ENCODE measurements around the gene CHRM5.

CHRM5 gene

GRCh38 chr15:34019369-34019990, 51.2 kb downstream of the CHRM5 start:
- no peaks in the 10 kb centered on the region for H4K20me1 ChIP-seq (ENCODE audit: insufficient read depth)
- no peaks in the 10 kb centered on the region for H3K27me3 ChIP-seq (ENCODE audit: insufficient read depth, low read depth)
- TF ChIP-seq CTCF (conservative IDR thresholded peaks at IDR 0.05; ENCODE audit: low read depth, low read length): no peak
- H3K36me3 ChIP-seq (ENCODE audit: insufficient read depth): no peaks in the 10 kb centered on the region
- H3K79me2 ChIP-seq (ENCODE audit: insufficient read depth, low read depth): no peaks in the 10 kb centered on the region
- no peak overlapping the region for H3K4me2 ChIP-seq
- no peak overlapping the region for H3K27ac ChIP-seq
- no peak overlapping the region for H3K4me3 ChIP-seq (IDR thresholded peaks at IDR 0.05; ENCODE audit: insufficient read depth, low read depth, low read length)
- no peak overlapping the region for H3K9ac ChIP-seq
- no peaks in the 10 kb centered on the region for H3K4me1 ChIP-seq (ENCODE audit: low read depth, poor library complexity, severe bottlenecking)
- H2AFZ ChIP-seq (ENCODE audit: low read depth): no peak overlapping the region

- Histone ChIP-seq H3K79me2 (ENCODE audit: insufficient read depth, low read depth) (no peaks in the 10 kb centered on the region), H3K9ac (no peak overlapping the region), H4K20me1 (ENCODE audit: insufficient read depth) (no peaks in the 10 kb centered on the region), H3K4me1 (ENCODE audit: low read depth, poor library complexity, severe bottlenecking) (no peaks in the 10 kb centered on the region), H3K4me2 (no peak overlapping the region), H2AFZ (ENCODE audit: low read depth) (no peak overlapping the region), H3K27me3 (ENCODE audit: insufficient read depth, low read depth) (no peaks in the 10 kb centered on the region), H3K27ac (no peak overlapping the region), H3K36me3 (ENCODE audit: insufficient read depth) (no peaks in the 10 kb centered on the region), H3K4me3 (IDR thresholded peaks at IDR 0.05; ENCODE audit: insufficient read depth, low read depth, low read length) (no peak overlapping the region)
- TF ChIP-seq CTCF (conservative IDR thresholded peaks at IDR 0.05; ENCODE audit: low read depth, low read length): no peak
Measured at GRCh38 chr15:34023907-34024306, 55.6 kb downstream of the CHRM5 start.

GRCh38 chr15:34025252-34025651, 57.0 kb downstream of the CHRM5 start:
- Histone ChIP-seq H3K4me2 (no peak overlapping the region), H3K27me3 (ENCODE audit: insufficient read depth, low read depth) (no peaks in the 10 kb centered on the region), H3K36me3 (ENCODE audit: insufficient read depth) (no peaks in the 10 kb centered on the region), H2AFZ (ENCODE audit: low read depth) (no peak overlapping the region), H3K79me2 (ENCODE audit: insufficient read depth, low read depth) (no peaks in the 10 kb centered on the region), H3K9ac (no peak overlapping the region), H3K4me3 (IDR thresholded peaks at IDR 0.05; ENCODE audit: insufficient read depth, low read depth, low read length) (no peak overlapping the region), H3K27ac (no peak overlapping the region), H3K4me1 (ENCODE audit: low read depth, poor library complexity, severe bottlenecking) (no peaks in the 10 kb centered on the region), H4K20me1 (ENCODE audit: insufficient read depth) (no peaks in the 10 kb centered on the region)
- TF ChIP-seq CTCF (conservative IDR thresholded peaks at IDR 0.05; ENCODE audit: low read depth, low read length): no peak

- H4K20me1 ChIP-seq (ENCODE audit: insufficient read depth): no peaks in the 10 kb centered on the region
- H2AFZ ChIP-seq (ENCODE audit: low read depth): no peak overlapping the region
- no peaks in the 10 kb centered on the region for H3K27me3 ChIP-seq (ENCODE audit: insufficient read depth, low read depth)
- H3K4me2 ChIP-seq: no peak overlapping the region
- no peak overlapping the region for H3K4me3 ChIP-seq (IDR thresholded peaks at IDR 0.05; ENCODE audit: insufficient read depth, low read depth, low read length)
- H3K9ac ChIP-seq: no peak overlapping the region
- H3K79me2 ChIP-seq (ENCODE audit: insufficient read depth, low read depth): no peaks in the 10 kb centered on the region
- H3K36me3 ChIP-seq (ENCODE audit: insufficient read depth): no peaks in the 10 kb centered on the region
- no peak for TF ChIP-seq CTCF (conservative IDR thresholded peaks at IDR 0.05; ENCODE audit: low read depth, low read length)
- no peak overlapping the region for H3K27ac ChIP-seq
- no peaks in the 10 kb centered on the region for H3K4me1 ChIP-seq (ENCODE audit: low read depth, poor library complexity, severe bottlenecking)
Measured at GRCh38 chr15:34027606-34028005, 59.3 kb downstream of the CHRM5 start.
